Esophagus squamous epithelium (tissue), 4 donors: Measurements from ENCODE around the gene SVIL.

Source experiments
- CTCF ChIP-seq, 6 experiments: fragments of 450-650 bp in 4 of 6; fragments of 200-600 bp in 2 of 6; sonication (generic) in 2 of 6; IDR thresholded peaks; one replicate each; pipeline ENCODE4 v1.5.1; 2016 to 2019; ENCODE audit warnings: antibody characterized with exemption in 6 of 6, mild to moderate bottlenecking in 4 of 6, moderate library complexity in 4 of 6
- POLR2A ChIP-seq, 4 donors: fragments of 450-650 bp; IDR thresholded peaks; one replicate each; pipeline ENCODE4 v1.6.1; 2017; ENCODE audit warnings: antibody characterized with exemption in 4 of 4, mild to moderate bottlenecking in 4 of 4, moderate library complexity in 3 of 4

DNA sequence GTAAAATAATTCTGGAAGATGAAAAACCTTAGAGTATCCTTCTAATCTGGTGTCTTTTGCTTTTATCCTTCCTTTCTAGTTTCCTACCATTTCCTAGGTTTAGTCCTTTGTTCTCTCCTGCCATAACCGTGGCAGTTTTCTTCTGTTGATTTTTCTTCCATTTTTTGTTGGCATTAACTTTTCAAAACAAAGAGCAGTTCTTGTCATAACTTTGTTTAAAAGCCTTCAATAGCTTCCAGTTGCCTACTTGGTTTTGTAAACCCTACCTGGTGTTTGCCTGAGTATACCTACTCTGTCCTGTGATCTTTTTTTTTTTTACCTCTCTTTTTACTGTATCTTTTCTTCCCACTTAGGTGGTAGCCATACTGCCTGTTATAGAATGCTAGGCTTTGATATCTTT is 220.3 kb downstream of the SVIL start:
- TF ChIP-seq CTCF (IDR thresholded peaks at IDR 0.05), result no peak
- TF ChIP-seq POLR2A (IDR thresholded peaks at IDR 0.05), result no peak
